T-helper 17 cell (primary cell): Measurements from ENCODE around the gene SUSD3. TPM values are rescaled to one million over a fixed set of nuclear protein-coding genes. Genes with fewer than 3 reads are reported as not detected.

Source experiments
- ATAC-seq: fragments of 150-1000 bp; cut with Tn5 transposase; 2 replicates; pipeline ENCODE4 v1.10.0; 2021; ENCODE audit warnings: mild to moderate bottlenecking, moderate library complexity
- DNase-seq, 3 donors: peaks; one replicate each; pipeline versions ENCODE4 v3.0.0 to v3.0.0-alpha.2; 2020 to 2021
- H3K9me3 ChIP-seq: one replicate; pipeline ENCODE4 v1.7.0; 2013; ENCODE audit warnings: low read length, mild to moderate bottlenecking; ENCODE audit not compliant: control insufficient read depth, poor library complexity, severe bottlenecking
- H3K27ac Mint-ChIP-seq: one replicate; pipeline ENCODE4 v1.8.0; 2022; ENCODE audit warnings: mild to moderate bottlenecking, moderate library complexity, mixed read lengths
- H3K27me3 Mint-ChIP-seq: one replicate; pipeline ENCODE4 v1.8.0; 2022; ENCODE audit warnings: mixed read lengths
- H3K36me3 Mint-ChIP-seq: one replicate; pipeline ENCODE4 v1.8.0; 2022; ENCODE audit warnings: low read depth, mixed read lengths
- H3K4me1 Mint-ChIP-seq: one replicate; pipeline ENCODE4 v1.8.0; 2022; ENCODE audit warnings: mild to moderate bottlenecking, mixed read lengths
- H3K4me3 Mint-ChIP-seq: one replicate; pipeline ENCODE4 v1.8.0; 2022; ENCODE audit warnings: mild to moderate bottlenecking, moderate library complexity, mixed read lengths
- total RNA-seq, 4 donors: library from RNA in 2 of 4; stranded (reverse) in 2 of 4; gene quantifications; one replicate each; pipeline ENCODE4 v1.2.3 and lab custom pipeline; 2022 to 2026

SUSD3 gene
- total RNA-seq, 2 donors from 2014 or later = 47.2 to 62.3 TPM

DNA sequence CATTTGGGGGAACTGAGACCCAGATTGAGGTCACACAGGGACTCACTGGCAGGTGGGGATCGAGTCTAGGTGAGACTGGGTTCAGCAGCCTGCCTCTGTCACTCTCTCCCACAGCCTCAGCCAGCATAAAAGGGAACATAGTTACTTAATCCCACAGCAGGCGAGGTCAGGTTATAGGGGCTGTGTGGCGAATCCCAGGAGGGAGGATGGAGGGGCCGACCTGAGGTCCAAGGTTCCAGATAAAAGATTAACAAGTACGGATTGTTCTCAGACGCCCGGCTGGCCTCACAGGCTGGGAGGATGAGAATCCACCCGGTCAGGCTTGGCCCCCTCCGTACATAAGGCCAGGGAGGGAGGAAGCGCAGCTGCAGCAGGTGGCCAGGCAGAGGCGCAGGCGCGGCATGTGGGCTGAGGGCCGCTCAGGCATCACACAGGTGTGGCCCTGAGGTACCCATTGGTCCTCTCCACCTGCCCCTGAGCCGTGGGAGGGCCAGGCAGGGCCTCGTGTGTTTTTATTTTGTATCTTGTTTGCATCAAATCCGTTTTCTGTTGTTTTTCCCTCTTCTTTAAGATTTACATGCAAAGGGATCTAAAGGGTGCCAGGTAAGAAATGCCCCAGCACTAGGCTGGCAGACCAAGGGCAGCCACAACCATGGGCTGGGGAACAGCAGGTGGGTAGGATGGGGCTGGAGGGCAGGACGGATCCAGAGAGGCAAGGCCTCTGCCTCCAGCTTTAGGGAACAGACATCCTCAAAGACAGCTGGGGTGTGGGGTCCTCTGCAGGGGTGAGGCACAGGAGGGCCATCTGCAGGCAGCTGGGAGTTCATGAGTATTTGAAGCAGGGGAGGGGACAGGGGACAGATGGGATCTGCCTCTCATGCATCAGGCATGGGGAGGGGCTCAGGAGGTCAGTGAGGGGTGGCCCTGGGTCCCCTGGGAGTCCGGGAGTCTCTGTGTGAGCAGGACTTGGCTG lies 3.6 kb downstream of the SUSD3 start:
- DNase-seq = no peak
- ATAC-seq = no peak

GRCh38 chr9:93064392-93065134 lies 6.1 kb downstream of the SUSD3 start:
- Mint-ChIP-seq H3K4me3 (peak overlapping the region; percentile 88), H3K4me1 (peaks cover 74% of the 10 kb centered on the region), H3K27me3 (no peaks in the 10 kb centered on the region), H3K36me3 (peaks cover 2% of the 10 kb centered on the region), H3K27ac (peak overlapping the region; percentile 100)
- ATAC-seq = peak; percentile 96
- peak; percentile 50 to 71 (median 70) for DNase-seq
- no peaks in the 10 kb centered on the region for H3K9me3 ChIP-seq

More for the DNA sequence above, 3.6 kb downstream of the SUSD3 start:
- peak overlapping the region; percentile 100 for H3K27ac Mint-ChIP-seq
- peaks cover 66% of the 10 kb centered on the region for H3K4me1 Mint-ChIP-seq
- no peaks in the 10 kb centered on the region for H3K27me3 Mint-ChIP-seq
- peaks cover 2% of the 10 kb centered on the region for H3K36me3 Mint-ChIP-seq
- no peaks in the 10 kb centered on the region for H3K9me3 ChIP-seq
- H3K4me3 Mint-ChIP-seq = peak overlapping the region; percentile 92

- H3K27ac Mint-ChIP-seq = peak overlapping the region; percentile 100
- H3K27me3 Mint-ChIP-seq = no peaks in the 10 kb centered on the region
Observed at GRCh38 chr9:93065135-93065720, 6.7 kb downstream of the SUSD3 start.

DNA sequence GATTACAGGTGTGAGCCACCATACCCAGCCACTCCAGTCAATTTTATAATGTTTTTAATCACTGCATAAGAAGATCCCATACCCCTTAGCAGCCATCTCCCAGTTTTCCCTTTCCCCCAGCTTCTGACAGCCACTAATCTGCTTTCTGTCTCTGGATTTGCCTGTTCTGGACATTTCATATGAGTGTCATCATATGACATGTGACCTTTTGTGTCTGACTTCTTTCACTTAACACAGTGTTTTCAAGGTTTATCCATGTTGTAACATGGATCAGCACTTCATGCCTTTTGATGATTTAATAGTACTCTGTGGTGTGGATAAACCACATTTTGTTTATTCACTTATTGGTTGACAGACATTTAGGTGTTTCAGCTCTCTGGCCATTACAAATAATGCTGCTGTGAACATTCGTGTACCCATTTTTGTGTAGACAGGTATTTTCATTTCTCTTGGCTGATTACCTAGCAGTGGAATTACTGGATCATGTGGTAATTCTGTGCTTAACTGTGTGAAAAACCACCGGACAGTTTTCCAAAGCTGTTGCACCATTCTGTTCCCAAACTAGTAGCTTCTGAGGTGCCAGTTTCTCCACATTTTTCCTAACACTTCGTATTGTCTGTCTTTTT lies 8.6 kb downstream of the SUSD3 start:
- peak overlapping the region; percentile 50 for H3K4me3 Mint-ChIP-seq
- peak overlapping the region; percentile 100 for H3K27ac Mint-ChIP-seq
- ATAC-seq (no peak), DNase-seq (no peak)
- H3K27me3 Mint-ChIP-seq = no peaks in the 10 kb centered on the region
- peaks cover 59% of the 10 kb centered on the region for H3K4me1 Mint-ChIP-seq
- no peaks in the 10 kb centered on the region for H3K9me3 ChIP-seq
- H3K36me3 Mint-ChIP-seq = peaks cover 2% of the 10 kb centered on the region

More at GRCh38 chr9:93065135-93065720, 6.7 kb downstream of the SUSD3 start:
- ATAC-seq (no peak), DNase-seq (no peak)
- Mint-ChIP-seq H3K4me3 (peak overlapping the region; percentile 88), H3K4me1 (peaks cover 71% of the 10 kb centered on the region), H3K36me3 (peaks cover 2% of the 10 kb centered on the region)
- no peaks in the 10 kb centered on the region for H3K9me3 ChIP-seq

DNA sequence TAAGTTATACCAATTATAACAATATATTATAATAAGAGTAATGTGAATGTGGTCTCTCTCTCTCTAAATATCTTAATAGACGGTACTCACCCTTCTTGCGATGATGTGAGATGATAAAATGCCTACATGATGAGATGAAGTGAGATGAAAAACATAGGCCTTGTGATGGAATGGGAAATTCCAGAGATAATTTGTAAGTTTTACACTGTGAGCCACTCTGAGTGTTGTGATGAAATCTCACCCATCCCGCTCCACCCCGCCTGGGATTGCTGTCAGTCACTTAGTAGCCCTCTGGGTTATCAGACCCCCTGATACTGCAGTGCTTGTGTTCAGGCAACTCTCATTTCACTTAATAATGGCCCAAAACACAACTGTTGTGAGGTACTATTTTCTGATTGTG lies 10.5 kb downstream of the SUSD3 start:
- Mint-ChIP-seq H3K4me1 (peaks cover 50% of the 10 kb centered on the region), H3K27ac (peak overlapping the region; percentile 100), H3K4me3 (no peak overlapping the region), H3K27me3 (no peaks in the 10 kb centered on the region), H3K36me3 (peaks cover 2% of the 10 kb centered on the region)
- ATAC-seq (no peak), DNase-seq (no peak)
- no peaks in the 10 kb centered on the region for H3K9me3 ChIP-seq

DNA sequence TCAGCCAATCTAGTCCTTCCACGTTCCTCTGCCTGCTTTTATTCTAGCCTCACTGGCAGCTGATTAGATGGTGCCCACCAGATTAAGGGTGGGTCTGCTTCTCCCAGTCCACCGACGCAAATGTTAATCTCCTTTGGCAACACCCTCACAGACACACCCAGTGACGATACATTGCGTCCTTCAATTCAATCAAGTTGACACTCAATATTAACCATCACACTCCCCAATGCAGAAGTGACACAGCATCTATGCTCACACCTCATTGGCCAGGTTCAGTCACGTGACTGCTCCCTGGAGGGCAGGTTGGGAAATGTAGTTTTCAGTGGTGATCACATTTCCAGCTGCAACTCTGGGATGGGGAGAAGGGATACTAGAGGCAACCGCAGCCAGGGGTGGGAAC lies 13.0 kb downstream of the SUSD3 start:
- H3K9me3 ChIP-seq = no peaks in the 10 kb centered on the region
- Mint-ChIP-seq H3K27me3 (no peaks in the 10 kb centered on the region), H3K4me1 (peaks cover 31% of the 10 kb centered on the region), H3K36me3 (peaks cover 2% of the 10 kb centered on the region), H3K27ac (no peak overlapping the region), H3K4me3 (no peak overlapping the region)
- DNase-seq (no peak), ATAC-seq (peak; percentile 52)

DNA sequence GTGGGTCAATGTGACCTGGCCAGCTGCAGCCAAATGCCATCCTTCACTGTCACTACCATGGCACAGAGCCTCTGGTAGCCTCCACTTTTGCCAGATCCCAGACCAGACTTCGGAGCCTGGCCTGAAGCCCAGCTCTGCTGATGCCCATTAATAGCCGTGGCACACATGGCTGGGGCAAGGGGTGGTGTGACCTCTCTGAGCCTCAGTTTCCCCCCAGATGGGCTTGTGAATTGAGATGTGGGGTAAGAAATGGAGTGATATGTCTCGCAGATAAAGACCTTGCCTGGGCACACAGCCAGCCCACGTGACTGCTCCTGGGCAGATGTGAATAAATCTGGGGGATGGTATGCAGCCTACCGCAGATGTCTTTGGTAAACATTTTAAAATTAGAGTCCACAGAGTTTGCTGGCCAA lies 13.9 kb downstream of the SUSD3 start:
- peaks cover 2% of the 10 kb centered on the region for H3K36me3 Mint-ChIP-seq
- H3K4me1 Mint-ChIP-seq = peaks cover 31% of the 10 kb centered on the region
- ATAC-seq = no peak
- DNase-seq = no peak
- no peak overlapping the region for H3K4me3 Mint-ChIP-seq
- H3K27ac Mint-ChIP-seq = no peak overlapping the region
- H3K9me3 ChIP-seq = no peaks in the 10 kb centered on the region
- H3K27me3 Mint-ChIP-seq = no peaks in the 10 kb centered on the region

- peak overlapping the region; percentile 79 for H3K27ac Mint-ChIP-seq
- H3K36me3 Mint-ChIP-seq = peaks cover 9% of the 10 kb centered on the region
- ATAC-seq (no peak), DNase-seq (no peak)
- H3K27me3 Mint-ChIP-seq = no peaks in the 10 kb centered on the region
- no peak overlapping the region for H3K4me3 Mint-ChIP-seq
- no peaks in the 10 kb centered on the region for H3K9me3 ChIP-seq
- H3K4me1 Mint-ChIP-seq = peaks cover 21% of the 10 kb centered on the region
Observed at GRCh38 chr9:93076101-93076791, 17.7 kb downstream of the SUSD3 start.

- DNase-seq (no peak), ATAC-seq (no peak)
- Mint-ChIP-seq H3K4me1 (peaks cover 18% of the 10 kb centered on the region), H3K27me3 (no peaks in the 10 kb centered on the region), H3K27ac (peak overlapping the region; percentile 79), H3K4me3 (no peak overlapping the region), H3K36me3 (peaks cover 9% of the 10 kb centered on the region)
- no peaks in the 10 kb centered on the region for H3K9me3 ChIP-seq
Observed at GRCh38 chr9:93076792-93077128, 18.3 kb downstream of the SUSD3 start.

- peak overlapping the region; percentile 79 for H3K27ac Mint-ChIP-seq
- no peak overlapping the region for H3K4me3 Mint-ChIP-seq
- H3K27me3 Mint-ChIP-seq = no peaks in the 10 kb centered on the region
- ATAC-seq (no peak), DNase-seq (no peak)
- peaks cover 18% of the 10 kb centered on the region for H3K4me1 Mint-ChIP-seq
- H3K36me3 Mint-ChIP-seq = peaks cover 9% of the 10 kb centered on the region
- H3K9me3 ChIP-seq = no peaks in the 10 kb centered on the region
Observed at GRCh38 chr9:93077367-93077766, 18.9 kb downstream of the SUSD3 start.

GRCh38 chr9:93077811-93078210 lies 19.3 kb downstream of the SUSD3 start:
- DNase-seq (no peak), ATAC-seq (no peak)
- no peaks in the 10 kb centered on the region for H3K9me3 ChIP-seq
- peaks cover 21% of the 10 kb centered on the region for H3K4me1 Mint-ChIP-seq
- H3K4me3 Mint-ChIP-seq = no peak overlapping the region
- H3K27me3 Mint-ChIP-seq = no peaks in the 10 kb centered on the region
- peaks cover 9% of the 10 kb centered on the region for H3K36me3 Mint-ChIP-seq
- H3K27ac Mint-ChIP-seq = peak overlapping the region; percentile 79

- DNase-seq (no peak), ATAC-seq (no peak)
- H3K4me1 Mint-ChIP-seq = peaks cover 27% of the 10 kb centered on the region
- no peak overlapping the region for H3K27ac Mint-ChIP-seq
- no peak overlapping the region for H3K4me3 Mint-ChIP-seq
- H3K27me3 Mint-ChIP-seq = no peaks in the 10 kb centered on the region
- H3K9me3 ChIP-seq = no peaks in the 10 kb centered on the region
- peaks cover 9% of the 10 kb centered on the region for H3K36me3 Mint-ChIP-seq
Observed at GRCh38 chr9:93079371-93079770, 20.9 kb downstream of the SUSD3 start.
